Measurements from ENCODE around the gene ACBD6.

Gene ACBD6

DNA sequence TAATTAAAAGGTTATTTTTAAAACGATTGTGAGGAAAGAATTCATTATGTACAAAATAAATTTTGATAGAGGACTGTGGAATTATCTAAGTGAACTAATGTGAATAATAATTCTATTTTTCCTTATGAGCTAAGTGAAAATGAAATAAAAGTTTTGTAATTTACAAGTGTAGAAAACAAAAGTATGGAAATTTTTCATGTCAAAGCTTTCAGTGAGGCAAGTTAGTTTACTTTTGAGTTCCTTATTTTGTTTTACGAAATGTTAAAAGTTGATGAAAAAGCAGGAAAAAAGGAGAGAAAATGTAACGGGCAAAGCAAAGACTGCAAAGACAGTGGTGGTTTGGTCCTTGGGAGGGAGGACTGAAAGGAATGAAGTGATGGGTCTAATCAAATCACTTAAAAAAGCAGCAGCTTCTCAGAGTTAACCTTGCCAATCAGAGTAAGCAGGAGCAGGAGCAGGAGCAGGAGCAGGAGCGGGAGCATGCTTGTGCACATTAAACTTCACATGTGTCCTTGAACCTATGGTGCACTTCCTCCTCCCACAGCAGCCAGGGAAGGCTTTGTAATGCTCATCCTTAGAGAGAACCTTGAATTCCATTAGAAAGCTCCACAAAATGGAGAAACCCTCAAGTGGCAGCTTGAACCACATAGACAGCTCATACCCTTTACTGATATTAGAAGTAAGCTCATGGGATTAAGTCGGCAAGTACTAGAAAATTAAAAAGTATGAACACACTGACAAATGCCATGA lies 139.0 kb downstream of the ACBD6 start:
- no peak for DNase-seq

DNA sequence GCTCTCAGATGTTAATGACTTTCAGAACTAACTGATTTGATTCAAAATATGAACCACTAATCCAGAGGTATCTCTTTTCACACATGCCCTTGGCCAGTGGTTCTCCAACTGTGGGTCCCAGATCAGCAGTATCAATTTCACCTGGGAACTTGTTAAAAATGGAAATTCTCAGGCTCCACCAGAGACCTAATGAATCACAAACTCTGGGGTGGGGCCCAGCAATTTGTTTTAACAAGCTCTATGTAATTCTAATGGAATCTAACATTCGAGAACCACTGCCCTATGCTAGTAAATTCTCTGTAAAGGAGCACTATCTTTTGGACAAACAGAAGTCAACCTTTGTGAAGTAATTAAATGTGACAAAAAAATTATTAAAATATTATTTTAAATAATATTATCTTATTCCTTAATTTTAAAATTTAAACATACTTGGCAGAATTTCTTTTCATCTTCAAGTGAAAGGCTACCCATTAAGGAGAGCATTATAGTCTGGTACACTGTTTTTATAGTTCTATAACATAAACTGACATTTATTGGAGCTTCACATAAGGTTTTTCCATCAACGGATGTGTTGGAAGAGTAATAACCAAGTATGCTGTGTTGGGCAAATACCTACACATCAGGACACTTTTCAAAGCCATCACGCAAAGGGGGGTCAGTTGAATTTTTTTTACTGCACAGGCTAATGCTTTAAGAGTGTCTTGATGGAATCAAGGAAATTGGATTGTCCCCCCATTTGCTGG lies 141.9 kb downstream of the ACBD6 start:
- DNase-seq: no peak

DNA sequence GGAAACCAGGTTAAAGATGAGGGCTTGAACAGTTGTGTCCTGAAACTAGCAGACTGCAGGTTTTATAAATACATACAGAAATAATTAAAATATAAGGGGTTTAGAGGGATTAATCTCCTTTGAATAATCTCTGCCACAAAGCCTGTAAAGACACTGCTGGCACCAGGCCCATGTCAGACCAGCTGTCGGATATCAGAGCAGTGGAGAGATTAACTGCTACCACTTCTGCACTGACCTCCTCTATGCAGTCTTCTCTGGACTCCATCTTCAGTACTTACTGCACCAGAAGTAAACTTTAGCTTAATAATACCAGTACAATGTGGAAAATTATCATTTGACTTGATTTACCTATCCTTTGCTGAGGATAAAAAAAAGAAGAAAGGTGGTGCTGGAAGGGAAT lies 143.7 kb downstream of the ACBD6 start:
- DNase-seq: peak; percentile 57

DNA sequence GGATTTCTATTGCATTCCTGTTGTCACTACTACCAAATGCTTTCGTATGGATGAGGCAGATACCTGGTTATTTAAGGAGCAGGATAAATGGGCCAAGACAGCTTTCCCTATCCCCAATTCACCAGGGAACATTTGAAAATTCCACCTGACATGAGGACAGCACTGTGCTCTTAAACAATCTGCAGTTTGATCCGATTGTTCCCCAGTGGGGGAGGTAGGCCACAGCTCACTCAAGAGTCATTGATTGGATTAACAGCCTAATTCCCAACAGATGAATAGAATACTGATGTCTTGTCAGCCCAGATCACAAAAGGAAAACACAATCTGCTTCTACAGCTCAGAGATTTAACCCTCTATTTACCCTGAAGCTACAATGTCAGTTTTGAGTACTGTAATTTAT lies 148.4 kb downstream of the ACBD6 start:
- no peak for DNase-seq

DNA sequence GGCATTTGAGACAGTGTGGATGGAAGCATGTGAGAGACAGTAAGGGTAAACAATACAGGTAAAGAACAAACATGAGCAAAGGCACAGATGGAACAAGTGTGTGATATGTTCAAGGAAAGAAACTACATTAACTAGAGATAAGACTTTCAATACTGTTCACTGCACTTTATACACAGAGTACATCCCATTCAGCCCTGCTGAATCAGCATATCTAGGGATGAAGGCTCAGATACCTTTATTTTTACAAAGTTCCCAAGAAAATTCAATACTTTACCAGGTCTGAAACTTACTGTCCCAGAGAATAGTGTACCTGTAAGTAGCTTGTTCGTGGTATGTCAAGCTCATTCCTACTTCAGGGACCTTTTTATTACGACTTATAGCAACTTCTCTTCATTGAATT lies 149.8 kb downstream of the ACBD6 start:
- DNase-seq: no peak

DNA sequence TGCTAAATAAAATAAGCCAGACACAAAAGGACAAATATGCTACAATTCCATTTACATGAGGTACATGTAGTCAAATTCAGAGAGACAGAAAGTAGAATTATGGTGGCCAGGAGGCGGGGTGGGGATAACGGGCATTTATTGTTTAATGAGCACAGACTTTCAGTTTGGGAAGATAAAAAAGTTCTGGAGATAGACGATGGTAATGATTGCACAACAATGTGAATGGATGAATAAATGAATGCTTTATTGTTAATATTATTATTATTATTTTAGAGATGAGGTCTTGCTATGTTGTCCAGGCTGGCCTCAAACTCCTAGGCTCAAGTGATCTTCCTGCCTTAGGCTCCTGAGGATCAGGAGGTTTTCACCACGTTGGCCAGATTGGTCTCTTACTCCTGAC lies 150.4 kb downstream of the ACBD6 start:
- DNase-seq: no peak

DNA sequence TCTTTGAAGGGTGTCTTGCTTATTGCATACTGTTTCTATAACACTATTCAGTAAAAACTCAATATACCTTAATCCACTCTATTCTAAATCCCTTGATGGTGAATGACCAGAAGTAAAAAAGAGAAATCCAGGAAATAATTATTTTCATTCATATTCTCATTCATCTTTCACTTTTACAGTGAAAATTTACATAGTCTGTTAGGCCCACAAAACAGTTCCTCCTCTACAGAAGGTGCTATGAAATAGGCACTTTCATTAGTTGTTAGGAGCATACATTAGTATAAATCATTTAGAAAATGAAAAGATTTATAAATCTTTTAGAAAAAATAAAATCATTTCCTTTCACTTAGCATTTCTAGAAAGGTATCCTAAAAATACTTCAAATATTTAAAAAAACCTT lies 157.2 kb downstream of the ACBD6 start:
- no peak for DNase-seq

DNA sequence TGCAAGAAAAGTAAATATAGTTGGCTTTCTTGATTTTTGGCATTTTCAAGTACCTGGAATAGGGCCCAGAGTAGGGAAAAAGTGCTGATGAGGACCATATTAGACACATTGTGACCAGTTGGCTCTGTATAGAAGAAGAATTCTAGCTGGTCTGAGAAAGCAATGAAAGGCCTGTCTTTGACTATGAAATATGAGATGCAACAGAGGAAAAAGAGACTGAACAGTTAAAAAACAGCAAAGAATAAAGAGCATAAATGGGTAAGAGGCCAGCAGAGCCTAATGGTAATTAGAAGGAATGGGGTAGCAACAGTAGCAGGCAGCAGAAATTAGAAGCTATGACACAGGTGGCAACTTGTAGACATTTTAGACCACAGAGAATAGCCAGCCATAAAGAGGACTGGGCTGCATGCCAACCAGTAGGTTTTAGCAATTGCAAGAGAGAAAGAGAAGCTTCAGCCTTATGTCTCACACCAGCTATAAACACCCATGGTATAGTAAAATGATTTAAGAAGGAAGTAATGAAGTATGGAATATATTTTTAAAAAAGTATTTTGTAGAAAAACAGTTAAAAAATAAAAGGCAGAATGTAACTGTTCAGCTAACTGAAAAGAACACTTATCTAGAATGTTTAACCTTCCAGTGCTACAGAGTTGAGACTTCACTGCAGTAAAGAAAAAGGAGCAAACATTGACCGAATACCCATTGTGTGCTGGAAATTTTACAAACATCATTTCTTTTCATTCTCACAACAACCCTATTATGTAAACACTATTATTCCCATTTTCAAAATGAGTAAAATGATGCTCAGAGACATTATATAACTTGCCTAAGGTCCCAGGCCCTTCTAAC lies 158.2 kb downstream of the ACBD6 start:
- DNase-seq: peak; percentile 78

DNA sequence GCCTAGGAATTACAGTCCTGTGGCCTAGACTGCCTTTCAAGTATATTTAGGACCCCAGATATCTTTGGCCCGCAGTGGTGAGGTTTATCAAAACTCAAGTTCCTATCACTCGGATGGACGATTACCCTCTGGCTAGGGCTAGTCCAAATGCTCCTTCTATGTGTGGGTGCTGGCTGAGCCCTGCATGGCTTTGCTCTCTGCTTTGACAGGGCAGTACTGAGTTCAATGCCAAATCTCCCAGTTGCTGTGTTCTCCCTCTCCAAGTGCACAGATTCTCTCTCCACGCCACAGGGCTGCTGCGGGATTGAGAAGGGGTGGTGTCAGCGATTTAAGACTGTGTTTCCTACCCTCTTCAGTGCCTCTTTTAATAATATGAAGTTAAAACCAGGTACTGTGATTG lies 175.3 kb downstream of the ACBD6 start:
- no peak for DNase-seq

DNA sequence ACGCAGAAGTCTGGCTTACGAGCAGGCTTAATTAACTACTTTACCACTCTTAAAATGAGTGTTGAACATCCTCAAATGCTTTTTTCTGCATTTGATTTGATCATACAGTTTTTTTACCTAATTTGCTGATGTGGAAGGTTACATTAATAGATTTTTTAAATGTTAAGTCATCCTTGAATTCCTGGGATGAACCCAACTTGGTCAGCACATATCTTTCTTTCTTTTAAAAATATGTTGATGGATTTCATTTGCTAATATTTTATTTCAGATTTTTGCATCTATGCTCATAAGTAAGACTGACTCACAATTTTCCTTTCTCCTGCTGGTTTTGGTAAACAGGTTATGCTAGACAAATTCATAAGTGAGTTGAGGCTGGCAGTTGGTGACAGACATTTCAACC lies 189.5 kb downstream of the ACBD6 start:
- no peak for DNase-seq

DNA sequence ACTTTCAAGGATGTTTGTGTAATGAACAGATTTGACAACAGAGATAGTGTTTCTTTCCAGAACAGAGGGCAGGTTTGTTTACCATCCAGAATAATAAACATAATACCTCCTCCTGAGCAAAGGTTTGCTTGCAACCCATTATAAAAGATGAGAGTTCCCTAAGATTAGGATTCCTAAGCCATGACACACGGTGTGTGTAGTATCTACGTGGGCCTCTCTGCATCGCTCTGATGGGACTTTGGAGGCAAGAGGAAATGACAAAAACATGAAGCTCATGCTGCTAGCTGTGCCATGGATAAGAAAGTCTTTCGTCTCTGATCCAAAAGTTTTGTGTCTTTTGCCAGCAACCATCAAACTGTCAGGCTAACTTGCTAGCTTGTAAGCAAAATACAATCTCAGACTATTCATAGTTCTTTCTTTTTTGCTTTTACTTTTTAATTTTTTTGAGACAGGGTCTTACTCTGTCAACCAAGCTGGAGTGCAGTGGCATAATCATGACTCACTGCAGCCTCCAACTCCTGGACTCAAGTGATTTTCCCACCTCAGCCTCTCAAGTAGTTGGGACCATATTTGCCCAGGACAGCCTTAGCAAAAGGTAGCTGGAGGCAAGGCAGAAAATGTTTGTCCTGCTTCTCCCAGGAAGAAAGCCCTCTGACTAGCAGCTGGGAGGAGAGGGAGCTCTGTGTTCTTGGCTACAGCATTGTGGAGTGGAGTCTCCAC lies 191.2 kb downstream of the ACBD6 start:
- DNase-seq: no peak

DNA sequence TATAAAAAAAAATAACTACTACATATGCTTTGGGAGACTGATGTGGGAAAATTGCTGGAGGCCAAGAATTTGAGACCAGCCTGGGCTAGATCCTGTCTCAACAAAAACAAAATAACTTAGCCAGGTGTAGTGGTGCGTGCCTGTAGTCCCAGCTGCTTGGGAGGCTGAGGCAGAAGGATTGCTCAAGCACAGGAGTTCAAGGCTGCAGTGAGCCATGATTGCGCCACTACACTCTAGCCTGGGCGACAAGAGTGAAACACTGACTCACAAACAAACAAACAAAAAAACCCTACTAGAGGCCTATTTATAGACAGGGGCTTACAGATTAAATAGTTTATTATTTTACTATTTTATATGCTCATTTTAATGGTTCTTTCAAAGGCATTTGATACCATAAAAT lies 192.3 kb downstream of the ACBD6 start:
- DNase-seq: no peak

DNA sequence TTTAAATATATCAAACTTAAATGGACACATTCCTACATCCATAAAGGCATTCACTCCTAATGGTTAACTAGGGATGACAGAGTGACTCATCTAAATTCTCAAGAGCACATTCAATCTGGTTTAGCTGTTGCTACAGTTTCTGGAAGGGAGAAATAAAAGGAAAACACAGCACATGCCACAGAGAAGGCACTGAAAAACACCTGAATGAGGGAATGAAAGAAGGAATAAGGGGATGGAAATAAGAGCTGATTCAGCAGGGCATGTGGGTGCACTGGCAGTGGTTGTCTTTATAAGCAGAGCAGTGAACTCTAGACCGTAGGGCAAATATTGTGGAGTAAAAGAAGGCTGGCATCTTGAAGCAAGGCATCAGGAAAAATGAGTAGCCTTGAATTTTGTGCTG lies 193.0 kb downstream of the ACBD6 start:
- no peak for DNase-seq

DNA sequence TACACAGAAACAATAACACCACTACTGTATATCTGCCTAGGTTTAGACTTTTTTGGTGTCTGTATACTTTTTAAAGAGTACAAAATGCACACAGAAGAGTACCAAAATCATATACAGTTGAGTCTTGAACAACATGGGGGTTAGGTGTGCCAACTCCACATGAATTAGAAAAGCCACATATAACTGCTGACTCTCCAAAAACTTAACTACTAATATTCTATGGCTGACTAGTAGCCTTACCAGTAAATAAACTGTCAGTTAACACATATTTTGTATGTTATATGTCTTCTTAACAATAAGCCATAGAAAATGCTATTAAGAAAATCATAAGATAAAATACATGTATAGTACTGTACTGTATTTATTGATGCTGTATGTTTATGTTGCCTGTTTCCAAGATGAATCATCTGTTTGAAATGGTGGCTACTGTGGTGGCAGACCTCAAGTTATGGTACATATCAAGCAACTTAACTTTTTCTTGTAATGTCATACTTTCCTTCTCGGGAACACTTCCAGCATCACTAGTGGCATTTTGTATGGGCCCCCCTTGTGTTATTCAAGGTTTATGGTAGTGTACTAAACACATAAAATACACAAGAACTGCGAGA lies 201.1 kb downstream of the ACBD6 start:
- DNase-seq: no peak

DNA sequence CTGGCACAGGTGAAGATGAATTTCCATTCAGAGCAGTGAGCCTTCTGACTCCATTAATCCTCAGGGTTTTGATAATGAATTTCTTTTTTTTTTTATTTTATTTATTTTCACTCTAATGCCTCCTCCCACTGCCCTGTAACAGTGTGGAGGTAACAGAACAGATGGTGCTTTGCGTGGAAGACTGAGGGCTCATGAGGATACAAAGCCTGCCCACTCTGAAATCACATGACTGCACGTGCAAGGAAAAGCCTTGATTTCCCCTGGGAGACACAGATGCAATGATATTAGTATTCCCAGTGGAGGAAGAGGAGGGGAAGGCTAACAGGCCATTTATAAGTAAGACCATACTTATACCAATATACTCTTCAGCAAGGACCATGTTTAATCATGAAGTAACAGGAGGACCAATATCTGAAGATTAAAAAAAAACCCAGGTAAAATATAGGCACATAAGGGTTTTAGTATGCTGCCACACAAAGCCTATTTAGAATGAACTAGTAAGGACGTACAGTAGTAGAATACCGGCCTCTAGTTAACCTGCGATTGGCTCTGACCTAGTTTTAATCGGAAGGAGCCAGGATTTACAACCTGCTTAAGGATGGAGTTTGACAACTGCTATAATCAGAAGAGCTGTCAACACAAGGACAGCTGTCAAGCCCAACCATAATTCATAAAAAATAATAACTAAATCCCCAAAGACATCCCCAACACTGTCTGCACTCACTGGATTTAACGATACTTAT lies 202.7 kb downstream of the ACBD6 start:
- no peak for DNase-seq

DNA sequence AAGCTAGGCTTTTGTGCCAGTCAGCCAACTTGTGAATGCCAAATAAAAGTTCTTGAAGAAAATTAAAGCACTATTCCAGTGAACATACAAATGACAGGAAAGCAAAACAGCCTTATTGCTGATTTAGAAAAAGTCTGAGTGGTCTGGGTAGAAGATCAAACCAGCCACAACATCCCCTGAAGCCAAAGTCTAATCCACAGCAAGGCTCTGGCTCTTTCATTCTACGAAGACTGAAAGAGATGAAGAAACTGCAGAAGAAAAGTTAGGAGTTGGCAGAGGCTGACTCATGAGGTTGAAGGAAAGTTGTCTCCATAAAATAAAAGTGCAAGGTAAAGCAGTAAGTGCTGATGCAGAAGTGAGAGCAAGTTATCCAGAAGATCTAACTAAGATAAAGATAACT lies 206.4 kb downstream of the ACBD6 start:
- no peak for DNase-seq

DNA sequence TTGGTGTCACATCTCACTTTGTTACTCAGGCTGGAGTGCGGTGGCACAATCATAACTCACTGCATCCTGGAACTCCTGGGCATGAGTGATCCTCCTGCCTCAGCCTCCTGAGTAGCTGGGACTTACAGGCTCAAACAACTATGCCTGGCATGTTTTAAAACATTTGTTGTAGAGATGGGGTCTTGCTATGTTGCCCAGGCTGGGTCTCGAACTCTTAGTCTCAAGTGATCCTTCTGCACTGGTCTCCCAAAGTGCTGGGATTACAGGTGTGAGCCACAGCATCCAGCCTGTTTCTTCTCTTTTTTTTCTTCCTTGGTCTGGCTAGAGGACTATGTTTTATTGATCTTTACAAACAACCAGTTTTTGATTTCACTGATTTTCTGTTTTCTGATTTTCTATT lies 207.7 kb downstream of the ACBD6 start:
- DNase-seq: no peak

DNA sequence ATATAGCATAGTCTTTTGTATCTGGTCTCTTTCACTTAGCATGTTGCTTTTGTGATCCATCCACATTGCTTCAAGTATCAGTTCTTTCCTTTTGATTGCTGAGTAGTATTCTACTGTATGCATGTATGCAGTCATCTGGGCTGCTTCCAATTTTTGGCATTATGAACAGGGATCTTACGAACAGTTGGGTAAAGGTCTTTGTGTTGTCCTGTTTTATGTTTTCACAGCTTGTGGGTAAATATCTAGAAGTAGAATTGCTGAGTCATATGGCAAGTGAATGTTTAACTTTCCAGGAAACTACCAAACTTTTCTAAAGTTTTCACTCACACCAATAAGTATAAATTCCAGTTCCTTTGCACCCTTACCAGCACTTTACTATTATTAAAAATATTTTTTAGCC lies 211.4 kb downstream of the ACBD6 start:
- peak; percentile 19 for DNase-seq

DNA sequence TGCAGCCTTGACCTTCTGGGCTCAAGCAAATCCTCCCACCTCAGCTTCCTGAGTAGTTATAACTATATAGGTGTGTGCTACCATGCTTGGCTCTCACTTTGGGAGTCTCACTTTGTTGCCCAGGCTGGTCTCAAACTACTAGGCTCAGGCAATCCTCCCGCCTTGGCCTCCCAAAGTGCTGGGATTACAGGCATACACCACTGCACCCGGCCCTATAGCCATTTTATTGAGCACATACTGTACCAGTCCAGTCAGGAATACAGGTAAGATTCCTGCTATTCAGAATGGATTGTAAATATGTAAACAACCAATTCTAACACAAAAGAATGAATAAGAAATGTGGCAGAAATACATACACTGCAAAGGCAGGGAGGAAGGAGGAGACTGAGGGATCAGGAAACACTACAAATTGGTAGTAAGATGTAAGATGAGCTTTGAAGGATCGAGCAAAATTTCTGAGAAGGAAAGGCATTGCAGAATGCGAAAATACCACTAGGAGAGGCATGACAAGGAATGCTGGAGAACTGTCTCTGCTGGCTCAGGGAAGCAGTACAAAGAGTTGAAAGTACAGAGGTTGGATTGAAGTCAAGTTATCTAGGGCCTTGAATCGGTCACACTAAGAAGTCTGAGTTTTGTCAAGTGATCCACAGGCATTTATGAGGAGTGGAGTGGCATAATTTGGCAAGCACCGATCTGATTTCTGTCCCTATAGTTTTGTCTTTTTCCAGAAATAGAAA lies 211.9 kb downstream of the ACBD6 start:
- DNase-seq: no peak

DNA sequence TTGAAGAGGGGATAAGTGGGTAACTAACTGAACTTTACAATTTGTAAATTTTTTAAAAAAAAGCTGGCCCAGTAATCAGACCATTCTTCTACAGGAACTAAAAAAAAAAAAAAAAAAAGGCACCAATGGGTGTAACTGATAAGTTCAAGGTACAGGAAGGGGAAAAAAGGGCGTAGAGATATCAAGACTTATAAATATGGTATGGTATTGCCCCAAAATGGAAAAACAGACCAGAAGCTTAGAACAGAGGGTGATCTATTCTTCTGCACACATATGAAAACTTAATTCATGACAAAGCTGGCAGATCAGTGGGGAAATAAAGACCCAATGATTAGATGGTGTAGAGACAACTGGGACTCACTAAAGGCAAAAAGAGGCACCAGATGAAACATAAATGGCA lies 213.4 kb downstream of the ACBD6 start:
- DNase-seq: peak; percentile 66
